ENCODE measurements around the gene USH2A. TPM values are rescaled to one million over a fixed set of nuclear protein-coding genes. Genes with fewer than 3 reads are reported as not detected.

The USH2A gene
- total RNA-seq, 2 experiments from 2014 or later: not detected

- peaks cover 2% of the 10 kb centered on the region for H3K9me3 Mint-ChIP-seq
- H3K4me1 Mint-ChIP-seq (ENCODE audit: low read depth): no peaks in the 10 kb centered on the region
- Histone ChIP-seq H3K27me3 (ENCODE audit: control insufficient read depth in 1 of 2, insufficient read depth in 2 of 2, low read length in 2 of 2) (no peaks in the 10 kb centered on the region), H3K4me3 (ENCODE audit: low read length) (no peak overlapping the region), H3K36me3 (ENCODE audit: insufficient read depth, low read length) (no peaks in the 10 kb centered on the region), H3K27ac (ENCODE audit: low read depth in 1 of 2, low read length in 2 of 2) (no peak overlapping the region), H3K4me1 (ENCODE audit: insufficient read depth, low read length) (no peaks in the 10 kb centered on the region), H3K9me3 (ENCODE audit: control insufficient read depth in 1 of 2, insufficient read depth in 1 of 2, low read length in 2 of 2) (no peaks in the 10 kb centered on the region)
- ChIA-PET POLR2A (no interaction called here), CTCF (no interaction called here)
- no peak for ATAC-seq (ENCODE audit: poor library complexity)
- no peak overlapping the region for H3K4me3 Mint-ChIP-seq
- H3K27ac Mint-ChIP-seq: no peak overlapping the region
- H3K36me3 Mint-ChIP-seq (ENCODE audit: low read depth): no peaks in the 10 kb centered on the region
- no peak for TF ChIP-seq CTCF (IDR thresholded peaks at IDR 0.05)
- intact Hi-C loops (cut with DNase I, micrococcal nuclease): no loop called here
- H3K27me3 Mint-ChIP-seq: no peaks in the 10 kb centered on the region
- no peak for DNase-seq
Observed at GRCh38 chr1:215958841-215959240, 464.4 kb downstream of the USH2A start.

- no peaks in the 10 kb centered on the region for H3K27me3 ChIP-seq (ENCODE audit: control insufficient read depth in 1 of 2, insufficient read depth in 2 of 2, low read length in 2 of 2)
- Mint-ChIP-seq H3K36me3 (ENCODE audit: low read depth) (no peaks in the 10 kb centered on the region), H3K9me3 (peaks cover 2% of the 10 kb centered on the region), H3K27ac (no peak overlapping the region), H3K4me1 (ENCODE audit: low read depth) (no peaks in the 10 kb centered on the region), H3K27me3 (no peaks in the 10 kb centered on the region), H3K4me3 (no peak overlapping the region)
- no peak for TF ChIP-seq CTCF (IDR thresholded peaks at IDR 0.05)
- intact Hi-C loops (cut with DNase I, micrococcal nuclease): no loop called here
- no peak overlapping the region for H3K4me3 ChIP-seq (ENCODE audit: low read length)
- no peaks in the 10 kb centered on the region for H3K9me3 ChIP-seq (ENCODE audit: control insufficient read depth in 1 of 2, insufficient read depth in 1 of 2, low read length in 2 of 2)
- ChIA-PET CTCF (no interaction called here), POLR2A (no interaction called here)
- no peaks in the 10 kb centered on the region for H3K36me3 ChIP-seq (ENCODE audit: insufficient read depth, low read length)
- no peak overlapping the region for H3K27ac ChIP-seq (ENCODE audit: low read depth in 1 of 2, low read length in 2 of 2)
- H3K4me1 ChIP-seq (ENCODE audit: insufficient read depth, low read length): no peaks in the 10 kb centered on the region
- ATAC-seq (ENCODE audit: poor library complexity) (no peak), DNase-seq (no peak)
Observed at GRCh38 chr1:215957663-215958062, 465.6 kb downstream of the USH2A start.

- peaks cover 0 to 4% of the 10 kb centered on the region in 2 experiments for H3K9me3 ChIP-seq (ENCODE audit: control insufficient read depth in 1 of 2, insufficient read depth in 1 of 2, low read length in 2 of 2)
- intact Hi-C loops (cut with DNase I, micrococcal nuclease): no loop called here
- no peak overlapping the region for H3K27ac ChIP-seq (ENCODE audit: low read depth in 1 of 2, low read length in 2 of 2)
- H3K4me1 ChIP-seq (ENCODE audit: insufficient read depth, low read length): no peaks in the 10 kb centered on the region
- no peaks in the 10 kb centered on the region for H3K4me1 Mint-ChIP-seq (ENCODE audit: low read depth)
- no peaks in the 10 kb centered on the region for H3K27me3 ChIP-seq (ENCODE audit: control insufficient read depth in 1 of 2, insufficient read depth in 2 of 2, low read length in 2 of 2)
- H3K27ac Mint-ChIP-seq: no peak overlapping the region
- ChIA-PET POLR2A (no interaction called here), CTCF (no interaction called here)
- DNase-seq: no peak
- H3K36me3 Mint-ChIP-seq (ENCODE audit: low read depth): no peaks in the 10 kb centered on the region
- no peak for ATAC-seq (ENCODE audit: poor library complexity)
- H3K9me3 Mint-ChIP-seq: peaks cover 4% of the 10 kb centered on the region
- no peak overlapping the region for H3K4me3 ChIP-seq (ENCODE audit: low read length)
- no peak overlapping the region for H3K4me3 Mint-ChIP-seq
- TF ChIP-seq CTCF (IDR thresholded peaks at IDR 0.05): no peak
- no peaks in the 10 kb centered on the region for H3K36me3 ChIP-seq (ENCODE audit: insufficient read depth, low read length)
- no peaks in the 10 kb centered on the region for H3K27me3 Mint-ChIP-seq
Observed at GRCh38 chr1:215932558-215932957, 490.7 kb downstream of the USH2A start.
